IMR-90 (cell line): ENCODE results near the gene DESI2. TPM values are rescaled to one million over a fixed set of nuclear protein-coding genes. Genes with fewer than 3 reads are reported as not detected.
A peak's percentile ranks its signal among the peaks of the same experiment; 100 is the strongest.

Source experiments
- ATAC-seq: fragments of 200-7000 bp; cut with Tn5 transposase; 2 replicates; pipeline ENCODE4 v1.9.1; 2020; ENCODE audit warnings: low read depth, mild to moderate bottlenecking, moderate library complexity
- BruUV-seq: library from RNA; stranded (reverse); fragments of 400-500 nt; replicated peaks from 2 replicates; lab custom pipeline; 2021; lab: Mats Ljungman, UMichigan
- CTCF ChIA-PET: fragments of 300-600 bp; formaldehyde crosslinking; extraction: SDS; loops from one replicate; lab custom pipeline; 2021; ENCODE audit warnings: antibody characterized with exemption; lab: Yijun Ruan, JAX
- POLR2A ChIA-PET: fragments of 300-600 bp; sonication (Branson Sonifier 250); formaldehyde crosslinking; loops from one replicate; lab custom pipeline; 2022; ENCODE audit warnings: antibody characterized with exemption; ENCODE audit not compliant: unreplicated experiment; lab: Charles Lee
- DNase-seq: peaks from one replicate; pipeline ENCODE4 v3.0.0; 2013
- H2AFZ ChIP-seq: replicated peaks from 2 replicates; pipeline ENCODE3; 2013; ENCODE audit warnings: low read length, mild to moderate bottlenecking; ENCODE audit not compliant: poor library complexity
- H2AK5ac ChIP-seq: 2 replicates; pipeline ENCODE4 v1.6.1; 2013; ENCODE audit warnings: low read depth, low read length, inconsistent platforms
- H2AK9ac ChIP-seq: replicated peaks from 2 replicates; pipeline ENCODE3; 2013; ENCODE audit warnings: mild to moderate bottlenecking, low read depth, low read length, moderate library complexity; ENCODE audit not compliant: poor library complexity
- H2BK120ac ChIP-seq: 2 replicates; pipeline ENCODE4 v1.6.1; 2013; ENCODE audit warnings: low read depth, low read length, inconsistent platforms
- H2BK15ac ChIP-seq: 3 replicates; pipeline ENCODE4 v1.6.1; 2013; ENCODE audit warnings: low read depth, low read length, inconsistent platforms
- H2BK20ac ChIP-seq: 2 replicates; pipeline ENCODE4 v1.6.1; 2013; ENCODE audit warnings: low read depth, mild to moderate bottlenecking, inconsistent platforms, low read length, moderate library complexity
- H2BK5ac ChIP-seq: 2 replicates; pipeline ENCODE4 v1.6.1; 2013; ENCODE audit warnings: mild to moderate bottlenecking, low read depth, low read length, inconsistent platforms; ENCODE audit not compliant: poor library complexity, severe bottlenecking
- H3K14ac ChIP-seq: replicated peaks from 2 replicates; pipeline ENCODE4 v1.6.1; 2013; ENCODE audit warnings: low read depth, low read length, inconsistent platforms
- H3K18ac ChIP-seq: 2 replicates; pipeline ENCODE4 v1.6.1; 2013; ENCODE audit warnings: low read depth, low read length, control low read depth
- H3K23ac ChIP-seq: 2 replicates; pipeline ENCODE4 v1.6.1; 2013; ENCODE audit warnings: low read depth, low read length, inconsistent platforms
- H3K27ac ChIP-seq: 2 replicates; pipeline ENCODE4 v1.5.1; 2013; ENCODE audit warnings: mild to moderate bottlenecking, control low read depth, low read length; ENCODE audit not compliant: insufficient read depth
- H3K27me3 ChIP-seq: 2 replicates; pipeline ENCODE4 v1.6.1; 2013; ENCODE audit warnings: low read length; ENCODE audit not compliant: control insufficient read depth, insufficient read depth
- H3K36me3 ChIP-seq: 2 replicates; pipeline ENCODE4 v1.6.1; 2013; ENCODE audit warnings: low read length, mixed read lengths; ENCODE audit not compliant: control insufficient read depth, insufficient read depth
- H3K4ac ChIP-seq: 2 replicates; pipeline ENCODE4 v1.6.1; 2013; ENCODE audit warnings: low read depth, low read length, inconsistent platforms
- H3K4me1 ChIP-seq: 2 replicates; pipeline ENCODE4 v1.6.1; 2013; ENCODE audit warnings: low read length, mixed read lengths; ENCODE audit not compliant: control insufficient read depth, insufficient read depth
- H3K4me2 ChIP-seq: 2 replicates; pipeline ENCODE4 v1.6.1; 2013; ENCODE audit warnings: low read depth, mild to moderate bottlenecking, control low read depth, low read length, moderate library complexity
- H3K4me3 ChIP-seq: 2 replicates; pipeline ENCODE4 v1.5.1; 2013; ENCODE audit warnings: low read depth, mild to moderate bottlenecking, control low read depth, low read length, moderate library complexity; ENCODE audit not compliant: insufficient read depth
- H3K56ac ChIP-seq: 2 replicates; pipeline ENCODE4 v1.6.1; 2013; ENCODE audit warnings: low read length, inconsistent platforms; ENCODE audit not compliant: insufficient read depth; ENCODE audit errors: extremely low read depth
- H3K79me1 ChIP-seq, 2 experiments: 2 replicates each; pipeline ENCODE4 v1.6.1; 2013; ENCODE audit warnings: low read length in 2 of 2, inconsistent platforms in 1 of 2, low read depth in 1 of 2
- H3K9ac ChIP-seq: 2 replicates; pipeline ENCODE4 v1.6.1; 2013; ENCODE audit warnings: low read depth, low read length, control low read depth
- H3K9me1 ChIP-seq: 2 replicates; pipeline ENCODE4 v1.6.1; 2013; ENCODE audit warnings: low read length, inconsistent platforms; ENCODE audit not compliant: insufficient read depth
- H3K9me3 ChIP-seq: 2 replicates; pipeline ENCODE4 v1.6.1; 2013; ENCODE audit warnings: low read length; ENCODE audit not compliant: control insufficient read depth, insufficient read depth
- H4K20me1 ChIP-seq: 2 replicates; pipeline ENCODE4 v1.6.1; 2013; ENCODE audit warnings: low read length, inconsistent platforms; ENCODE audit not compliant: insufficient read depth
- H4K5ac ChIP-seq: 2 replicates; pipeline ENCODE4 v1.6.1; 2013; ENCODE audit warnings: mild to moderate bottlenecking, low read depth, low read length, control low read depth
- H4K8ac ChIP-seq, 2 experiments: 2 replicates each; pipeline ENCODE4 v1.6.1; 2013; ENCODE audit warnings: low read depth in 2 of 2, low read length in 2 of 2, control low read depth in 1 of 2, inconsistent platforms in 1 of 2
- H4K91ac ChIP-seq: 2 replicates; pipeline ENCODE4 v1.6.1; 2013; ENCODE audit warnings: low read depth, low read length, inconsistent platforms; ENCODE audit not compliant: insufficient read depth
- BHLHE40 ChIP-seq: fragments of 150-350 bp; IDR thresholded peaks from 2 replicates; pipeline ENCODE4 v1.6.1; 2016; ENCODE audit warnings: mild to moderate bottlenecking, low read depth, low read length
- CTCF ChIP-seq: conservative IDR thresholded peaks from 2 replicates; pipeline ENCODE4 v1.5.1; 2012; ENCODE audit warnings: mild to moderate bottlenecking, low read depth, low read length, improper control_type of control experiment
- ELK1 ChIP-seq: fragments of 150-350 bp; IDR thresholded peaks from 2 replicates; pipeline ENCODE4 v1.6.1; 2016; ENCODE audit warnings: low read depth, mild to moderate bottlenecking, low read length, moderate library complexity, borderline replicate concordance
- FOS ChIP-seq: fragments of 150-350 bp; IDR thresholded peaks from 2 replicates; pipeline ENCODE4 v1.6.1; 2016; ENCODE audit warnings: low read depth, low read length
- MAZ ChIP-seq: IDR thresholded peaks from 2 replicates; pipeline ENCODE4 v1.6.1; 2012; ENCODE audit warnings: low read depth, mild to moderate bottlenecking, low read length, improper control_type of control experiment, moderate library complexity, borderline replicate concordance
- MXI1 ChIP-seq: IDR thresholded peaks from 2 replicates; pipeline ENCODE4 v1.6.1; 2012; ENCODE audit warnings: low read depth, mild to moderate bottlenecking, low read length, moderate library complexity, borderline replicate concordance
- NFE2L2 ChIP-seq: fragments of 150-350 bp; IDR thresholded peaks from 2 replicates; pipeline ENCODE4 v1.6.1; 2016; ENCODE audit warnings: low read depth, mild to moderate bottlenecking, low read length
- RFX5 ChIP-seq: IDR thresholded peaks from 2 replicates; pipeline ENCODE4 v1.8.0; 2012; ENCODE audit warnings: low read depth, mild to moderate bottlenecking, low read length, moderate library complexity
- SMC3 ChIP-seq: fragments of 150-350 bp; IDR thresholded peaks from 2 replicates; pipeline ENCODE4 v1.6.1; 2016; ENCODE audit warnings: low read depth, mild to moderate bottlenecking, antibody characterized with exemption, low read length, moderate library complexity
- WGBS, 2 experiments: methylation state at CpG; one replicate each; pipeline versions ENCODE4 v1.1.5 to v1.1.7; 2013; ENCODE audit warnings: missing lambda C conversion rate in 2 of 2; ENCODE audit not compliant: insufficient read length in 1 of 2; ENCODE audit errors: extremely low coverage in 2 of 2; 5-methylcytosine and 5-hydroxymethylcytosine counted together
- dilution Hi-C: fragments of 300-500 bp; cut with HindIII; formaldehyde crosslinking; loops from one replicate; pipeline ENCODE4 v1.14.3; 2018; ENCODE audit warnings: low sequenced_read_pairs; ENCODE audit not compliant: unreplicated experiment
- in situ Hi-C: fragments of 300-500 bp; cut with MboI; formaldehyde crosslinking; loops from 3 replicates; pipeline ENCODE4 v1.14.3; 2019; ENCODE audit warnings: low sequenced_read_pairs, inconsistent platforms, mixed read lengths
- intact Hi-C: fragments of 100-400 bp; cut with micrococcal nuclease; formaldehyde crosslinking; loops from 2 replicates; pipeline ENCODE4 v1.10.0; 2022
- polyA plus RNA-seq, 3 experiments: library from polyadenylated mRNA; depleted of rRNA; stranded (reverse); fragments of >200 nt; gene quantifications; 2 replicates each; pipeline ENCODE4 v1.2.3, GENCODE V29; 2012; ENCODE audit warnings: low replicate concordance in 1 of 3
- total RNA-seq: library from RNA; depleted of rRNA; stranded (reverse); fragments of >200 nt; gene quantifications from 2 replicates; pipeline ENCODE4 v1.2.3, GENCODE V29; 2012

Gene DESI2
- total and polyA plus RNA-seq, 2 of the 4 experiments (the other 2 are of a cell fraction), result 19.0 to 43.6 TPM

- in situ Hi-C loops (no loop called here), intact Hi-C loops (no loop called here), dilution Hi-C loops (no loop called here)
- Histone ChIP-seq H3K4me3 (peak overlapping the region; percentile 54), H3K27ac (peak overlapping the region; percentile 24), H4K8ac (peak overlapping the region; percentile 67 to 85; a peak in 3 of 4 replicates), H4K91ac (peak overlapping the region; percentile 8; the same call in 1 of the 2 replicates), H4K5ac (no peak overlapping the region; the same call in 1 of the 2 replicates), H3K4me1 (no peaks in the 10 kb centered on the region), H2BK15ac (no peak overlapping the region), H2AK9ac (no peak overlapping the region), H3K23ac (peak overlapping the region; percentile 18; the same call in 1 of the 2 replicates), H3K9me3 (peaks cover 2% of the 10 kb centered on the region), H2AK5ac (no peak overlapping the region), H4K20me1 (no peaks in the 10 kb centered on the region), H3K56ac (peak overlapping the region; percentile 17; the same call in 1 of the 2 replicates), H3K9me1 (no peaks in the 10 kb centered on the region), H3K4me2 (peak overlapping the region; percentile 73), H3K9ac (peak overlapping the region; percentile 71), H2BK20ac (no peak overlapping the region), H2AFZ (peak overlapping the region; percentile 91), H3K27me3 (no peaks in the 10 kb centered on the region), H2BK5ac (no peak overlapping the region), H3K79me1 (no peaks in the 10 kb centered on the region), H3K4ac (peak overlapping the region; percentile 52; the same call in 1 of the 2 replicates), H3K18ac (no peak overlapping the region), H3K14ac (no peak overlapping the region), H3K36me3 (no peaks in the 10 kb centered on the region), H2BK120ac (0 out of 2 replicates have a peak overlapping the region, but pooled peaks have one; percentile 10)
- ChIA-PET CTCF (no interaction called here), POLR2A (no interaction called here)
- 3% methylated on average over 41 of the region's 94 CpGs; no CpG with 5 or more reads in 1 of the 2 experiments for WGBS, 2 experiments
- TF ChIP-seq SMC3 (no peak), RFX5 (no peak), MXI1 (no peak), CTCF (0 out of 2 replicates have a peak, but pooled peaks have one; percentile 7), FOS (no peak), NFE2L2 (no peak), BHLHE40 (no peak), ELK1 (no peak), MAZ (no peak)
- no TSS peak for BruUV-seq
- ATAC-seq, result peak; percentile 84
- DNase-seq, result peak; percentile 49
These were observed 77.4 kb downstream of the DESI2 start for GRCh38 chr1:244730153-244730933.
